GM12873 (cell line): ENCODE measurements around the gene BMS1.

Experiments used
- TF ChIP-seq, protein P1 (sequence below): IDR thresholded peaks from 2 replicates; pipeline ENCODE4 v1.5.1; 2012; ENCODE audit warnings: low read depth, mild to moderate bottlenecking, moderate library complexity, low read length, control low read depth; ENCODE audit not compliant: insufficient read depth; ENCODE audit errors: missing control alignments

BMS1 gene

DNA sequence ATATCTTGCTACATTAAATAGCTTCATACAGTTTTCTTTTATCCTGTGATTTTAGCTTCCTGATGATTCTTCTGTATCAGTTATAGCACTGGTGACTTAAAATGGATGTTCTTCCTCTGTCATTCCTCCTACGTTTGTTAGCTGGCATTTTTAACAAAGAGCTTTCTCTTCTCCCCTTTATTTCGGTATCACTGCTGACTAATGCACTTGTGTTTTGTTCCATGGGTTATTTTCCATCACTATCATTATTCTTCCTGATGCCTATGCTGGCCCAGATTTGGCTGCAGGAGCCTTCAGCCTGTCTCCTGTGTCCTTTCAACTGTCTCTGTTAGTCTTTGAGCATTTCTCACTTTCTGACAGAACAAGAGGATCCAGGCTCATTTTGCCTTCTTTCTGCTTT lies 13.1 kb downstream of the BMS1 start:
- TF ChIP-seq, protein P1, sequence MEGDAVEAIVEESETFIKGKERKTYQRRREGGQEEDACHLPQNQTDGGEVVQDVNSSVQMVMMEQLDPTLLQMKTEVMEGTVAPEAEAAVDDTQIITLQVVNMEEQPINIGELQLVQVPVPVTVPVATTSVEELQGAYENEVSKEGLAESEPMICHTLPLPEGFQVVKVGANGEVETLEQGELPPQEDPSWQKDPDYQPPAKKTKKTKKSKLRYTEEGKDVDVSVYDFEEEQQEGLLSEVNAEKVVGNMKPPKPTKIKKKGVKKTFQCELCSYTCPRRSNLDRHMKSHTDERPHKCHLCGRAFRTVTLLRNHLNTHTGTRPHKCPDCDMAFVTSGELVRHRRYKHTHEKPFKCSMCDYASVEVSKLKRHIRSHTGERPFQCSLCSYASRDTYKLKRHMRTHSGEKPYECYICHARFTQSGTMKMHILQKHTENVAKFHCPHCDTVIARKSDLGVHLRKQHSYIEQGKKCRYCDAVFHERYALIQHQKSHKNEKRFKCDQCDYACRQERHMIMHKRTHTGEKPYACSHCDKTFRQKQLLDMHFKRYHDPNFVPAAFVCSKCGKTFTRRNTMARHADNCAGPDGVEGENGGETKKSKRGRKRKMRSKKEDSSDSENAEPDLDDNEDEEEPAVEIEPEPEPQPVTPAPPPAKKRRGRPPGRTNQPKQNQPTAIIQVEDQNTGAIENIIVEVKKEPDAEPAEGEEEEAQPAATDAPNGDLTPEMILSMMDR, result no peak

DNA sequence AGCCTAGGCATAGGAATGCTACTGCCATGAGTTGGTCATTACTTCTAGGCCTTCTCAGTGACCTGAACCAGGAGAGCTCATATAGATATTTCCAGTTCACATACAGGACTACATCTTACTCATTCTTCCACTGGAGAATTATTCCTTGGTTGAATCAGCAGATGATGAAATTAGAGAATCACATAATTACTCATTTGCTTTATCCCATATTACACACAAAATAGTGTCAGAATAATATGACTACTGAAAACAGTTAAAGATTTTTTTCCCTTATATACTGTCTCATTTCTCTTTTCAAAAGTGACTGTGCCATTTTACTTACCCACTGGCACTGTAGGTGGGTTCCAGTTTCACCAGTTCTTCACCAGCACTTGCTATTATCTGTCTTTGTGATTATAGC lies 18.5 kb downstream of the BMS1 start:
- TF ChIP-seq, protein P1, result no peak

DNA sequence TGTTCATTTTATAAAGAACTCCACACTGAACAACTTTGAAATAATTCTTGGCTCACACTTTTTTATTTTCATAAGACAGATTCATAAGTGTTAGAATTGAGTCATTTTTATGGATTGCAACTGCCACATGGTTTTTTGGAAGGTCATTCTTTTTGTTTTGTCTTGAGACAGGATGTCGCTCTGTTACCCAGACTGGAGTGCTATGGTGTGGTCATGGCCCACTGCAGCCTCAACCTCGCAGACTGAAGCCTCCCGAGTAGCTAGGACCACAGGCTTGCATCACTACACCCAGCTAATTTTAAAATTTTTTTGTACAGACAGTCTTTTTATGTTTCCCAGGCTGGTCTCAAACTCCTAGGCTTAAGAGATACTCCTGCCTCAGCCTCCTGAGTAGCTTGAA lies 20.3 kb downstream of the BMS1 start:
- TF ChIP-seq, protein P1, result no peak

DNA sequence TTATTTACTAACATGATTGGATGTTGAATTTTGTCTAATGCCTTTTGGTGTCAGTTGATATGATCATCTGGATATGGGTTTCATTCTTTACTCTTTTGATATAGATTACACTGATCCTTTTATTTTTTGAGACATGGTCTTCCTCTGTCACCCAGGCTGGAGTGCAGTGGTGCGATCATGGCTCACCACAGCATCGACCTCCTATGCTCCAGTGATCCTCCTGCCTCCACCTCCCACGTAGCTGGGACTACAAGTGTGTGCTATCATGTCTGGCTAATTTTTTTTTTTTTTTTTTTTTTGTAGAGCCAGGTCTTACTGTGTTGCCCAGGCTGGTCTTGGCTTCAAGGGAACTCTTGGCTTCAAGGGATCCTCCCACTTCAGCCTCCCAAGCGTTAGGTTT lies 27.1 kb downstream of the BMS1 start:
- TF ChIP-seq, protein P1, result no peak

DNA sequence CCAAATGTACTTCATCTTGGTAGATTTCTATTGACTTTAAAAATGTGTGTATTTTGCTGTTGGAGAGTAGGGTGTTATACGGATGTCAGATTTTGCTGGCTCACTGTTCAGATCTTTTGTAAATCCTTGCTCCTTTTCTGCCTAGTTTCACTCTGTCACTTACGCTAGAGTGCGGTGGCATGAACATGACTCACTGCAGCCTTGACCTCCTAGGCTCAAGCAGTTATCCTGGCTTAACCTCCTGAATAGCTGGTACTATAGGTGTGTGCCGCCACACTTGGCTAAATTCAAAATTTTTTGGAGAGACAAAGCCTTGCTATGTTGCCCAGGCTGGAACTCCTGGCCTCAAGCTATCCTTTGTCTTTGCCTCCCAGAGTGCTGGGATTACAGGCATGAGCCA lies 29.4 kb downstream of the BMS1 start:
- TF ChIP-seq, protein P1, result no peak

DNA sequence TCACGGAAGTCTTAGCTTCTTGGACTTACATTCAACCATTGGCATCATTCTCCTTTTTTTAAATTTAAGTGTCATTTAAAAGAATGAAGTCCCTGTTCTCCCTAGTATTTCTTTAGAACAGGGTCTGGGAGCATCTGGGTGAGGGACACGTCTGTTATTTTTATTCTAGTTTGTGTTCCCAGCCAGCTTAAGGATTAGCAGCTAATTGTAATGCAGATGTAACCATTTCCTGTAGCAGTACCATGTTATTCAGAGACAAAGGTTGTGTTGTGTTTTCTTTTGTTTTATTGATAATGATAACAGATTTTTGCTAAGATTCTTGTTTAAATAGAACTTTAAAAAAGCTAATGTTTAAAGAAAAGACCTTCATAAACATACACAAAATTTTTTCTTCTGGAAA lies 34.3 kb downstream of the BMS1 start:
- TF ChIP-seq, protein P1, result no peak

DNA sequence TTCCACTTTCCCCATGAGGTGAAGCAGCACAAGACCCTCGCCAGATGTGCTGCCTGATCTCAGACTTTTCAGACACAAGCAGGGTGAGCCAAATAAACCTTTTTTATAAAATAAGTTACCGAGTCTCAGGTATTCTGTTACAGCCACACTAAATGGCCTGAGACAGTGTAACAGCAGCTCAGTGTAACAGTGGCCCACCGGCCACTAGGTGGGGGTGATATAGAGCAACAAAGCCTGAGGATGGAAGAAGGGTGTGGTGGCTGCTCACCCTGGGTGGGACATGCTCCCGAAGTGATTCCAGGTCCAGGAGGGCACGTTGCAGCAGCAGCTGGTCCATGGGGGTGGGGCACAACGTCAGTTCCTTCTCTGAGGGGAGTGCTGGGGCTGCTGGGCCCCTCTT lies 44.6 kb downstream of the BMS1 start:
- TF ChIP-seq, protein P1, result no peak
